ENCODE results near the gene NXNL1. TPM values are rescaled to one million over a fixed set of nuclear protein-coding genes. Genes with fewer than 3 reads are reported as not detected.

The NXNL1 gene
- total and polyA plus RNA-seq, 4 donors, result not detected

DNA sequence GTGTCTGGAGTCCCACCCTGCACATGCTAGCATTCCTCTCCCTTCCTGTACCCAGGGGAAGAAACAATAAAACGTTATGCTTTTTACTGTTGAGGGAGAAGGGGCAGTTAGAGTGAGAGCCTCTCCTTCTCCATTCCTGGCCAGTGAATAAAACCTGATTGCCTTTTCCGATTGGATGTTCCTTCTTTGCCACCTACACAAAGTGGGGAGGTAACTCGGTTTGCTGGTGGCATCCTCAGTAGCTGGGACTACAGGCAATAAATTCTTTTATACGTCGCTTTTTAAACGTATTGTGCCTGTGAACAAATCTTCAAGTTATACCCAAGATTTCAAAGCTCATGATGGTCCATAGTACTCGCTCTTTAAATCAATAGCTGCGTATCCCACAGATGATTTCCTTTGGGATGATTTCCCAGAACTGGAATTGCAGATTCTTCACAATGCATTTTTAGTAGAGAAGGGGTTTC, 41.5 kb downstream of the NXNL1 start:
- Histone ChIP-seq H3K4me3 (ENCODE audit: low read depth in 1 of 3, low read length in 3 of 3) (peak overlapping the region; percentile 44 to 55 (median 44)), H3K36me3 (ENCODE audit: control insufficient read depth in 4 of 4, insufficient read depth in 3 of 4, low read depth in 1 of 4, low read length in 3 of 4) (peaks cover 2 to 10% (median 6%) of the 10 kb centered on the region in 4 donors), H3K9ac (ENCODE audit: low read depth in 1 of 2, low read length in 2 of 2) (peak overlapping the region; percentile 20 to 24), H3K9me3 (ENCODE audit: control insufficient read depth in 4 of 4, low read length in 3 of 4) (no peaks in the 10 kb centered on the region), H3K27me3 (ENCODE audit: control insufficient read depth in 4 of 4, insufficient read depth in 4 of 4, low read length in 3 of 4) (no peaks in the 10 kb centered on the region), H3K4me1 (ENCODE audit: control insufficient read depth in 4 of 4, insufficient read depth in 4 of 4, low read length in 3 of 4) (peaks cover 0 to 13% (median 8%) of the 10 kb centered on the region in 4 donors), H3K27ac (ENCODE audit: low read depth in 1 of 2, low read length in 2 of 2) (peak overlapping the region; percentile 77 to 81)
- no peak for DNase-seq (ENCODE audit: low spot score)
- no peak for TF ChIP-seq SP1 (IDR thresholded peaks at IDR 0.05)
- TF ChIP-seq NR2F2 (IDR thresholded peaks at IDR 0.05), result no peak
- TF ChIP-seq HNF4A (conservative IDR thresholded peaks at IDR 0.05), result no peak
- no peak for TF ChIP-seq FOXA1 (IDR thresholded peaks at IDR 0.05)
- no peak for TF ChIP-seq HNF4G (IDR thresholded peaks at IDR 0.05)
- TF ChIP-seq, protein P1, sequence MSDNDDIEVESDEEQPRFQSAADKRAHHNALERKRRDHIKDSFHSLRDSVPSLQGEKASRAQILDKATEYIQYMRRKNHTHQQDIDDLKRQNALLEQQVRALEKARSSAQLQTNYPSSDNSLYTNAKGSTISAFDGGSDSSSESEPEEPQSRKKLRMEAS (IDR thresholded peaks at IDR 0.05), result no peak
- TF ChIP-seq FOXA2 (IDR thresholded peaks at IDR 0.05), result no peak
- WGBS, result 24% methylated on average over 8 of the region's 8 CpGs

GRCh38 chr19:17418710-17419109, 42.0 kb downstream of the NXNL1 start:
- no peak for DNase-seq (ENCODE audit: low spot score)
- TF ChIP-seq YY1 (IDR thresholded peaks at IDR 0.05) (no peak), HNF4G (IDR thresholded peaks at IDR 0.05) (no peak), TAF1 (conservative IDR thresholded peaks at IDR 0.05) (no peak), FOXA1 (IDR thresholded peaks at IDR 0.05) (no peak), HNF4A (conservative IDR thresholded peaks at IDR 0.05) (no peak), RXRA (IDR thresholded peaks at IDR 0.05) (no peak), JUND (IDR thresholded peaks at IDR 0.05) (no peak), RAD21 (IDR thresholded peaks at IDR 0.05) (no peak)
- TF ChIP-seq, protein P2, sequence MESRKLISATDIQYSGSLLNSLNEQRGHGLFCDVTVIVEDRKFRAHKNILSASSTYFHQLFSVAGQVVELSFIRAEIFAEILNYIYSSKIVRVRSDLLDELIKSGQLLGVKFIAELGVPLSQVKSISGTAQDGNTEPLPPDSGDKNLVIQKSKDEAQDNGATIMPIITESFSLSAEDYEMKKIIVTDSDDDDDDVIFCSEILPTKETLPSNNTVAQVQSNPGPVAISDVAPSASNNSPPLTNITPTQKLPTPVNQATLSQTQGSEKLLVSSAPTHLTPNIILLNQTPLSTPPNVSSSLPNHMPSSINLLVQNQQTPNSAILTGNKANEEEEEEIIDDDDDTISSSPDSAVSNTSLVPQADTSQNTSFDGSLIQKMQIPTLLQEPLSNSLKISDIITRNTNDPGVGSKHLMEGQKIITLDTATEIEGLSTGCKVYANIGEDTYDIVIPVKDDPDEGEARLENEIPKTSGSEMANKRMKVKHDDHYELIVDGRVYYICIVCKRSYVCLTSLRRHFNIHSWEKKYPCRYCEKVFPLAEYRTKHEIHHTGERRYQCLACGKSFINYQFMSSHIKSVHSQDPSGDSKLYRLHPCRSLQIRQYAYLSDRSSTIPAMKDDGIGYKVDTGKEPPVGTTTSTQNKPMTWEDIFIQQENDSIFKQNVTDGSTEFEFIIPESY (IDR thresholded peaks at IDR 0.05), result no peak
- TF ChIP-seq, protein P3, sequence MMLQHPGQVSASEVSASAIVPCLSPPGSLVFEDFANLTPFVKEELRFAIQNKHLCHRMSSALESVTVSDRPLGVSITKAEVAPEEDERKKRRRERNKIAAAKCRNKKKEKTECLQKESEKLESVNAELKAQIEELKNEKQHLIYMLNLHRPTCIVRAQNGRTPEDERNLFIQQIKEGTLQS (IDR thresholded peaks at IDR 0.05), result no peak
- 63% methylated on average over 3 of the region's 3 CpGs for WGBS
- Histone ChIP-seq H3K27me3 (ENCODE audit: control insufficient read depth in 4 of 4, insufficient read depth in 4 of 4, low read length in 3 of 4) (no peaks in the 10 kb centered on the region), H3K4me3 (ENCODE audit: low read depth in 1 of 3, low read length in 3 of 3) (peak overlapping the region in 2 of 3 donors; percentile 44), H3K9me3 (ENCODE audit: control insufficient read depth in 4 of 4, low read length in 3 of 4) (no peaks in the 10 kb centered on the region), H3K27ac (ENCODE audit: low read depth in 1 of 2, low read length in 2 of 2) (peak overlapping the region in 1 of 2 donors; percentile 77), H3K4me1 (ENCODE audit: control insufficient read depth in 4 of 4, insufficient read depth in 4 of 4, low read length in 3 of 4) (peaks cover 0 to 13% (median 8%) of the 10 kb centered on the region in 4 donors), H3K9ac (ENCODE audit: low read depth in 1 of 2, low read length in 2 of 2) (no peak overlapping the region), H3K36me3 (ENCODE audit: control insufficient read depth in 4 of 4, insufficient read depth in 3 of 4, low read depth in 1 of 4, low read length in 3 of 4) (peaks cover 2 to 12% (median 6%) of the 10 kb centered on the region in 4 donors)

DNA sequence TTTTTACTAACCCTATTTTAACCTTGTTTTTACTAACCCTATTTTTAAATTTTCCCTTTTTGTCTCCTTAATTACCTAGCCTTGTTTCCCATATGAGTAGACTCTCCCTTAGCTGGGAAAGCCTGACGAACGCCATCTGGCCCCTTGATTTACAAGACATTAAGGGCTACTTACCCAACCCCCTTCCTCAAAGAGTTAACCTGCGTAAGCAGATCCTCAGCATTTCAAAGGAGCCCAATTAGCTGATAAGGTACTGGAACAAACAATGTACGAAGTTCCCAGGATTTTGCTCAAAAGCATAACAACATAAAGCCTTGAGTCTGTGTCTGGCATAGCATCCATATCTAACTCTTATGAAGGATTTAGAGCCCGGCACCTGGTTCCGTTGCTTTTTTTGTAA, 45.6 kb downstream of the NXNL1 start:
- no peaks in the 10 kb centered on the region for H3K9me3 ChIP-seq (ENCODE audit: control insufficient read depth in 4 of 4, low read length in 3 of 4)
- WGBS, result 68% methylated on average over 6 of the region's 6 CpGs
- no peak overlapping the region for H3K27ac ChIP-seq (ENCODE audit: low read depth in 1 of 2, low read length in 2 of 2)
- peaks cover 0 to 7% (median 5%) of the 10 kb centered on the region in 4 donors for H3K4me1 ChIP-seq (ENCODE audit: control insufficient read depth in 4 of 4, insufficient read depth in 4 of 4, low read length in 3 of 4)
- no peak for DNase-seq (ENCODE audit: low spot score)
- H3K9ac ChIP-seq (ENCODE audit: low read depth in 1 of 2, low read length in 2 of 2), result no peak overlapping the region
- peaks cover 2 to 12% (median 6%) of the 10 kb centered on the region in 4 donors for H3K36me3 ChIP-seq (ENCODE audit: control insufficient read depth in 4 of 4, insufficient read depth in 3 of 4, low read depth in 1 of 4, low read length in 3 of 4)
- H3K27me3 ChIP-seq (ENCODE audit: control insufficient read depth in 4 of 4, insufficient read depth in 4 of 4, low read length in 3 of 4), result no peaks in the 10 kb centered on the region
- TF ChIP-seq NR2F2 (IDR thresholded peaks at IDR 0.05) (no peak), GABPA (IDR thresholded peaks at IDR 0.05 in 1 of 2, conservative IDR thresholded peaks at IDR 0.05 in 1 of 2) (no peak), EGR1 (IDR thresholded peaks at IDR 0.05; ENCODE audit: low read depth in 2 of 2) (no peak), TAF1 (conservative IDR thresholded peaks at IDR 0.05) (no peak), HNF4G (IDR thresholded peaks at IDR 0.05) (no peak), JUND (IDR thresholded peaks at IDR 0.05) (no peak), CTCF (IDR thresholded peaks at IDR 0.05; ENCODE audit: low read depth, low read length, missing input control) (no peak), SP1 (IDR thresholded peaks at IDR 0.05) (no peak), FOXA1 (IDR thresholded peaks at IDR 0.05) (no peak), FOXA2 (IDR thresholded peaks at IDR 0.05) (no peak)
- TF ChIP-seq, protein P3 (IDR thresholded peaks at IDR 0.05), result no peak
- TF ChIP-seq, protein P1 (IDR thresholded peaks at IDR 0.05), result no peak
- TF ChIP-seq, protein P4, sequence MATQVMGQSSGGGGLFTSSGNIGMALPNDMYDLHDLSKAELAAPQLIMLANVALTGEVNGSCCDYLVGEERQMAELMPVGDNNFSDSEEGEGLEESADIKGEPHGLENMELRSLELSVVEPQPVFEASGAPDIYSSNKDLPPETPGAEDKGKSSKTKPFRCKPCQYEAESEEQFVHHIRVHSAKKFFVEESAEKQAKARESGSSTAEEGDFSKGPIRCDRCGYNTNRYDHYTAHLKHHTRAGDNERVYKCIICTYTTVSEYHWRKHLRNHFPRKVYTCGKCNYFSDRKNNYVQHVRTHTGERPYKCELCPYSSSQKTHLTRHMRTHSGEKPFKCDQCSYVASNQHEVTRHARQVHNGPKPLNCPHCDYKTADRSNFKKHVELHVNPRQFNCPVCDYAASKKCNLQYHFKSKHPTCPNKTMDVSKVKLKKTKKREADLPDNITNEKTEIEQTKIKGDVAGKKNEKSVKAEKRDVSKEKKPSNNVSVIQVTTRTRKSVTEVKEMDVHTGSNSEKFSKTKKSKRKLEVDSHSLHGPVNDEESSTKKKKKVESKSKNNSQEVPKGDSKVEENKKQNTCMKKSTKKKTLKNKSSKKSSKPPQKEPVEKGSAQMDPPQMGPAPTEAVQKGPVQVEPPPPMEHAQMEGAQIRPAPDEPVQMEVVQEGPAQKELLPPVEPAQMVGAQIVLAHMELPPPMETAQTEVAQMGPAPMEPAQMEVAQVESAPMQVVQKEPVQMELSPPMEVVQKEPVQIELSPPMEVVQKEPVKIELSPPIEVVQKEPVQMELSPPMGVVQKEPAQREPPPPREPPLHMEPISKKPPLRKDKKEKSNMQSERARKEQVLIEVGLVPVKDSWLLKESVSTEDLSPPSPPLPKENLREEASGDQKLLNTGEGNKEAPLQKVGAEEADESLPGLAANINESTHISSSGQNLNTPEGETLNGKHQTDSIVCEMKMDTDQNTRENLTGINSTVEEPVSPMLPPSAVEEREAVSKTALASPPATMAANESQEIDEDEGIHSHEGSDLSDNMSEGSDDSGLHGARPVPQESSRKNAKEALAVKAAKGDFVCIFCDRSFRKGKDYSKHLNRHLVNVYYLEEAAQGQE (IDR thresholded peaks at IDR 0.05), result no peak
- no peak overlapping the region for H3K4me3 ChIP-seq (ENCODE audit: low read depth in 1 of 3, low read length in 3 of 3)
